Measurements from ENCODE around the gene NDRG3. TPM values are rescaled to one million over a fixed set of nuclear protein-coding genes. Genes with fewer than 3 reads are reported as not detected.

NDRG3 gene
- total RNA-seq, 4 donors from 2014 or later: 17.9 to 35.0 (median 29.6) TPM

GRCh38 chr20:36632487-36633284 lies 113.2 kb downstream of the NDRG3 start:
- Histone ChIP-seq H3K4me1 (no peaks in the 10 kb centered on the region), H3K9me3 (no peaks in the 10 kb centered on the region), H3K27me3 (no peaks in the 10 kb centered on the region), H3K4me3 (no peak overlapping the region), H3K36me3 (no peaks in the 10 kb centered on the region), H3K27ac (no peak overlapping the region)
- no peak for DNase-seq
- TF ChIP-seq CTCF (IDR thresholded peaks at IDR 0.05) (no peak), POLR2A (IDR thresholded peaks at IDR 0.05) (no peak)
- intact Hi-C loops (cut with DNase I; ENCODE audit: low total_unique reads): no loop called here

- Histone ChIP-seq H3K27me3 (no peaks in the 10 kb centered on the region), H3K9me3 (no peaks in the 10 kb centered on the region), H3K4me3 (no peak overlapping the region), H3K27ac (no peak overlapping the region), H3K4me1 (no peaks in the 10 kb centered on the region), H3K36me3 (no peaks in the 10 kb centered on the region)
- no peak for DNase-seq
- no peak for TF ChIP-seq POLR2A (IDR thresholded peaks at IDR 0.05)
- no peak for TF ChIP-seq CTCF (IDR thresholded peaks at IDR 0.05)
- intact Hi-C loops (cut with DNase I; ENCODE audit: low total_unique reads): no loop called here
Observed at GRCh38 chr20:36632147-36632486, 113.8 kb downstream of the NDRG3 start.

GRCh38 chr20:36631646-36632045 lies 114.2 kb downstream of the NDRG3 start:
- Histone ChIP-seq H3K4me3 (no peak overlapping the region), H3K4me1 (no peaks in the 10 kb centered on the region), H3K9me3 (no peaks in the 10 kb centered on the region), H3K36me3 (no peaks in the 10 kb centered on the region), H3K27me3 (no peaks in the 10 kb centered on the region), H3K27ac (no peak overlapping the region)
- intact Hi-C loops (cut with DNase I; ENCODE audit: low total_unique reads): no loop called here
- TF ChIP-seq CTCF (IDR thresholded peaks at IDR 0.05): no peak
- no peak for TF ChIP-seq POLR2A (IDR thresholded peaks at IDR 0.05)
- DNase-seq: no peak

- Histone ChIP-seq H3K9me3 (no peaks in the 10 kb centered on the region), H3K27ac (no peak overlapping the region), H3K4me1 (no peaks in the 10 kb centered on the region), H3K27me3 (no peaks in the 10 kb centered on the region), H3K36me3 (no peaks in the 10 kb centered on the region), H3K4me3 (no peak overlapping the region)
- intact Hi-C loops (cut with DNase I; ENCODE audit: low total_unique reads): no loop called here
- no peak for TF ChIP-seq POLR2A (IDR thresholded peaks at IDR 0.05)
- TF ChIP-seq CTCF (IDR thresholded peaks at IDR 0.05): no peak
- no peak for DNase-seq
Observed at GRCh38 chr20:36629719-36630681, 115.9 kb downstream of the NDRG3 start.

GRCh38 chr20:36628076-36628475 lies 117.8 kb downstream of the NDRG3 start:
- no peak overlapping the region for H3K4me3 ChIP-seq
- intact Hi-C loops (cut with DNase I; ENCODE audit: low total_unique reads): no loop called here
- no peak overlapping the region for H3K27ac ChIP-seq
- TF ChIP-seq POLR2A (IDR thresholded peaks at IDR 0.05): no peak
- TF ChIP-seq CTCF (IDR thresholded peaks at IDR 0.05): no peak
- H3K9me3 ChIP-seq: no peaks in the 10 kb centered on the region
- no peaks in the 10 kb centered on the region for H3K27me3 ChIP-seq
- DNase-seq: no peak
- no peaks in the 10 kb centered on the region for H3K36me3 ChIP-seq
- no peaks in the 10 kb centered on the region for H3K4me1 ChIP-seq

Data from uterus (tissue), 4 donors.